Ovary (tissue), 3 donors: ENCODE data around the gene RNF126.

Experiments used
- CTCF ChIP-seq, 3 donors: fragments of 450-650 bp in 2 of 3; fragments of 200-600 bp in 1 of 3; IDR thresholded peaks; one replicate each; pipeline versions ENCODE4 v1.5.1 to v1.8.0; 2016 to 2022; ENCODE audit warnings: antibody characterized with exemption in 3 of 3, mild to moderate bottlenecking in 1 of 3
- POLR2A ChIP-seq: fragments of 450-650 bp; IDR thresholded peaks from one replicate; pipeline ENCODE4 v1.6.1; 2017; ENCODE audit warnings: antibody characterized with exemption, mild to moderate bottlenecking, moderate library complexity
- donor health status: DM: no; HTN: no; CAD: no.

DNA sequence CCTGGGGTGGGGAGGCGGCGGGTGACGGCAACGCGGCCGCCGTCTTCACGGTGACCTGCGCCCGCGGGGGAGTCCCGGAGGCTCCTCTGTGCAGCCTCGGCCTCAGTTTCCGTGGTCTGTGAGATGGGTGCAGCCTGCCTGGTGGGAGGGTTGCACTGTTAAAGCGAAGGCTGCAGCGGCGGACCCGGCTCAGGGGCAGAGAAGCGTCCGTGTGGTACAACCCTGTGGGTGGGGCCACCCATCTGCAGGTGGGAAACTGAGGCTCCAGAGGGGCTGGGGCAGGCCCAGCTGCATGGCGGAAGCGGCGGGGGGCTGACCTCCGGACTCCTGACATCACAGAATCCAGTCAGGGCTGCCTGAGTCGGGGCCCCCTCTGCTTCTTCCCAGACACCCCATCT, 22.9 kb downstream of the RNF126 start:
- no peak for TF ChIP-seq POLR2A
- TF ChIP-seq CTCF (IDR thresholded peaks at IDR 0.05), result no peak
